PC-3 (cell line): Measurements from ENCODE around the gene PRPH. TPM values are rescaled to one million over a fixed set of nuclear protein-coding genes. Genes with fewer than 3 reads are reported as not detected.
A peak's percentile ranks its signal among the peaks of the same experiment; 100 is the strongest.

Experiments
- ATAC-seq: fragments of 200-7000 bp; cut with Tn5 transposase; 2 replicates; pipeline ENCODE4 v1.9.1; 2020; ENCODE audit warnings: mild to moderate bottlenecking, moderate library complexity
- BruUV-seq: library from RNA; stranded (reverse); fragments of 400-500 nt; replicated peaks from 2 replicates; lab custom pipeline; 2021; lab: Mats Ljungman, UMichigan
- CTCF ChIA-PET: fragments of 300-600 bp; sonication (Branson Sonifier 250); formaldehyde crosslinking; loops from one replicate; lab custom pipeline; 2022; ENCODE audit warnings: antibody characterized with exemption; lab: Charles Lee
- POLR2A ChIA-PET: fragments of 300-600 bp; sonication (Branson Sonifier 250); formaldehyde crosslinking; loops from one replicate; lab custom pipeline; 2022; ENCODE audit warnings: antibody characterized with exemption; ENCODE audit not compliant: unreplicated experiment; lab: Charles Lee
- DNase-seq: peaks from one replicate; pipeline ENCODE4 v3.0.0-alpha.2; 2015
- H2AFZ ChIP-seq: fragments of 300-600 bp; sonication (generic); 2 replicates; pipeline ENCODE4 v1.6.0; 2016; ENCODE audit warnings: antibody characterized with exemption, low read length
- H3F3A ChIP-seq: fragments of 300-600 bp; sonication (generic); one replicate; pipeline ENCODE4 v1.6.0; 2017; ENCODE audit warnings: antibody characterized with exemption, low read length, control low read depth, mild to moderate bottlenecking; ENCODE audit not compliant: unreplicated experiment
- H3K27ac ChIP-seq: fragments of 300-600 bp; sonication (generic); 2 replicates; pipeline ENCODE4 v1.5.1; 2016; ENCODE audit warnings: mild to moderate bottlenecking, low read length
- H3K27me3 ChIP-seq: fragments of 300-600 bp; sonication (generic); 2 replicates; pipeline ENCODE4 v1.6.1; 2016; ENCODE audit warnings: low read length, mixed read lengths
- H3K36me3 ChIP-seq: fragments of 300-600 bp; sonication (generic); 2 replicates; pipeline ENCODE4 v1.6.1; 2016; ENCODE audit warnings: low read depth, mixed run types, low read length, mixed read lengths
- H3K4me1 ChIP-seq: fragments of 300-600 bp; sonication (generic); 2 replicates; pipeline ENCODE4 v1.5.1; 2016; ENCODE audit warnings: low read length; ENCODE audit not compliant: insufficient read depth
- H3K4me2 ChIP-seq: fragments of 300-600 bp; sonication (generic); 2 replicates; pipeline ENCODE4 v1.6.0; 2016; ENCODE audit warnings: low read length
- H3K4me3 ChIP-seq: fragments of 300-600 bp; sonication (generic); 2 replicates; pipeline ENCODE4 v1.5.1; 2016; ENCODE audit warnings: mild to moderate bottlenecking, low read length, mixed read lengths
- H3K79me2 ChIP-seq: fragments of 300-600 bp; sonication (generic); 2 replicates; pipeline ENCODE4 v1.6.1; 2017; ENCODE audit warnings: low read length, mixed read lengths
- H3K9ac ChIP-seq: fragments of 300-600 bp; sonication (generic); 2 replicates; pipeline ENCODE4 v1.6.0; 2016; ENCODE audit warnings: mild to moderate bottlenecking, low read length
- H3K9me2 ChIP-seq: fragments of 300-600 bp; sonication (generic); replicated peaks from 2 replicates; pipeline ENCODE4 v1.6.1; 2016; ENCODE audit warnings: mixed run types, low read length, mixed read lengths
- H3K9me3 ChIP-seq: fragments of 300-600 bp; sonication (generic); 2 replicates; pipeline ENCODE4 v1.6.1; 2016; ENCODE audit warnings: low read length, mixed read lengths
- H4K20me1 ChIP-seq: fragments of 300-600 bp; sonication (generic); 2 replicates; pipeline ENCODE4 v1.6.1; 2016; ENCODE audit warnings: low read length, mixed read lengths
- EZH2 ChIP-seq: fragments of 300-600 bp; sonication (generic); IDR thresholded peaks from one replicate; pipeline ENCODE4 v1.6.1; 2017; ENCODE audit warnings: antibody characterized with exemption, mild to moderate bottlenecking, low read length; ENCODE audit not compliant: unreplicated experiment
- EZH2phosphoT487 ChIP-seq: fragments of 300-600 bp; sonication (generic); IDR thresholded peaks from 2 replicates; pipeline ENCODE4 v1.6.1; 2018; ENCODE audit warnings: mild to moderate bottlenecking, antibody characterized with exemption, low read length, borderline replicate concordance
- intact Hi-C: fragments of 100-400 bp; cut with micrococcal nuclease; formaldehyde crosslinking; loops from 2 replicates; pipeline ENCODE4 v1.9.0; 2023
- total RNA-seq: library from RNA; depleted of rRNA; stranded (reverse); fragments of >200 nt; gene quantifications from 2 replicates; pipeline ENCODE4 v1.2.3, GENCODE V29; 2014
- TF ChIP-seq, protein P1 (sequence below): fragments of 300-600 bp; sonication (generic); conservative IDR thresholded peaks from 2 replicates; pipeline ENCODE4 v1.5.1; 2017; ENCODE audit warnings: antibody characterized with exemption, low read depth, mild to moderate bottlenecking, low read length

Gene PRPH
- total RNA-seq, 1 experiment from 2014 or later = 0.15 TPM

DNA sequence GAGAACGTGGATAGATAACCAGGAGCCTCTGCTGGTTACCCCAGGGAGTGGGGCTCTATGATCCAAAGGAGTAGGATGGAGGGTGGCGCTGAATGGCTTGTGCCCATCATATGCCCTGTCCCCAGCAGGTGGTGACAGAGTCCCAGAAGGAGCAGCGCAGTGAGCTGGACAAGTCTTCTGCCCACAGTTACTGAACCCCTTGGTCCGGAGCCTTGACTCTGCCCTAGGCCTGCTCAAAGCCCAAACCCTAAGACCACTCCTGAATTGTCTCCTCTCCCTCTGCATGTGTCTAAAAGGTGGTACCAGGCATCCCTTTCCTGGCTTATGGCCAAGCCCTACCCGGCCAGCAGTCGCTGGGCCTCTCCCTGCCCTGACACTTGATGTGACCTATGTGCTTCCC is 3.2 kb downstream of the PRPH start:
- Histone ChIP-seq H3K9me3 (no peaks in the 10 kb centered on the region), H3K9ac (no peak overlapping the region), H2AFZ (no peak overlapping the region; the same call in 1 of the 2 replicates), H3K36me3 (no peaks in the 10 kb centered on the region), H3K9me2 (no peaks in the 10 kb centered on the region), H3F3A (no peaks in the 10 kb centered on the region), H3K79me2 (no peaks in the 10 kb centered on the region), H3K27me3 (no peaks in the 10 kb centered on the region), H3K4me3 (no peak overlapping the region), H3K27ac (no peak overlapping the region), H3K4me1 (peaks cover 12% of the 10 kb centered on the region), H3K4me2 (peak overlapping the region; percentile 96; the same call in 1 of the 2 replicates), H4K20me1 (no peaks in the 10 kb centered on the region)
- POLR2A ChIA-PET = interaction anchor here (0.6 kb wide), 1 partner anchor 27 kb away, joined by 3 read pairs; no protein-coding TSS in a partner anchor
- TF ChIP-seq EZH2phosphoT487 = no peak
- TF ChIP-seq, protein P1, sequence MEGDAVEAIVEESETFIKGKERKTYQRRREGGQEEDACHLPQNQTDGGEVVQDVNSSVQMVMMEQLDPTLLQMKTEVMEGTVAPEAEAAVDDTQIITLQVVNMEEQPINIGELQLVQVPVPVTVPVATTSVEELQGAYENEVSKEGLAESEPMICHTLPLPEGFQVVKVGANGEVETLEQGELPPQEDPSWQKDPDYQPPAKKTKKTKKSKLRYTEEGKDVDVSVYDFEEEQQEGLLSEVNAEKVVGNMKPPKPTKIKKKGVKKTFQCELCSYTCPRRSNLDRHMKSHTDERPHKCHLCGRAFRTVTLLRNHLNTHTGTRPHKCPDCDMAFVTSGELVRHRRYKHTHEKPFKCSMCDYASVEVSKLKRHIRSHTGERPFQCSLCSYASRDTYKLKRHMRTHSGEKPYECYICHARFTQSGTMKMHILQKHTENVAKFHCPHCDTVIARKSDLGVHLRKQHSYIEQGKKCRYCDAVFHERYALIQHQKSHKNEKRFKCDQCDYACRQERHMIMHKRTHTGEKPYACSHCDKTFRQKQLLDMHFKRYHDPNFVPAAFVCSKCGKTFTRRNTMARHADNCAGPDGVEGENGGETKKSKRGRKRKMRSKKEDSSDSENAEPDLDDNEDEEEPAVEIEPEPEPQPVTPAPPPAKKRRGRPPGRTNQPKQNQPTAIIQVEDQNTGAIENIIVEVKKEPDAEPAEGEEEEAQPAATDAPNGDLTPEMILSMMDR = peak; percentile 58
- intact Hi-C loops = loop anchor here (1.0 kb wide), 1 partner anchor 39 kb away; the partner anchor contains the start of gene C1QL4
- CTCF ChIA-PET = interaction anchor here (0.7 to 2.1 kb wide), 7 partner anchors 25 to 282 kb away, joined by 3 to 14 read pairs (median 5); partner anchors contain the start of gene TROAP
- BruUV-seq = no TSS peak
- ATAC-seq (peak; percentile 57), DNase-seq (peak; percentile 44)

DNA sequence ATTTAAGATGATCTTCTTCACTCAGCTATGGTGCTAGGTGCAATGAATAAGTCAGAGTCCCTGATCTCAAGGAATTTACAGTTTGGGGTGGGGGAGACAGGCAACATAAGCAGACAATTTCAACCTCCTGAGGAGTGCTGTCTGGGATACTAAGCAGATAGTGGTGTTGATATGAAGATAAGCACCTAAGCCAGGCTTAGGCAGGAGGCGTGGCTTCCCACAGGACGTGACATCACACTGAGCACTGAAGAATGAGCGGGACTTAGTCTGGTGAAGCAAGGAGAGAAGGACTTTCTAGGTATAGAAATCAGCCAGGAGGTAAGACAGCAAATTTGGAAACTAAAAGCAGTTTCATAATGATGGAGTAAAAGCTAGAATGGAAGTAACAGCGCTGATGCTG is 6.8 kb downstream of the PRPH start:
- no peak overlapping the region for H3K9ac ChIP-seq
- no peaks in the 10 kb centered on the region for H3K9me2 ChIP-seq
- intact Hi-C loops = no loop called here
- H3K9me3 ChIP-seq = no peaks in the 10 kb centered on the region
- no peak overlapping the region for H3K4me3 ChIP-seq
- no peak overlapping the region for H3K4me2 ChIP-seq
- DNase-seq (no peak), ATAC-seq (no peak)
- BruUV-seq = no TSS peak
- H3K27me3 ChIP-seq = no peaks in the 10 kb centered on the region
- ChIA-PET POLR2A (no interaction called here), CTCF (no interaction called here)
- no peaks in the 10 kb centered on the region for H3F3A ChIP-seq
- H2AFZ ChIP-seq = no peak overlapping the region
- peaks cover 10% of the 10 kb centered on the region for H3K4me1 ChIP-seq
- H3K36me3 ChIP-seq = no peaks in the 10 kb centered on the region
- no peaks in the 10 kb centered on the region for H3K79me2 ChIP-seq
- no peak overlapping the region for H3K27ac ChIP-seq
- no peak for TF ChIP-seq EZH2phosphoT487
- TF ChIP-seq, protein P1 = no peak
- no peak for TF ChIP-seq EZH2
- no peaks in the 10 kb centered on the region for H4K20me1 ChIP-seq

DNA sequence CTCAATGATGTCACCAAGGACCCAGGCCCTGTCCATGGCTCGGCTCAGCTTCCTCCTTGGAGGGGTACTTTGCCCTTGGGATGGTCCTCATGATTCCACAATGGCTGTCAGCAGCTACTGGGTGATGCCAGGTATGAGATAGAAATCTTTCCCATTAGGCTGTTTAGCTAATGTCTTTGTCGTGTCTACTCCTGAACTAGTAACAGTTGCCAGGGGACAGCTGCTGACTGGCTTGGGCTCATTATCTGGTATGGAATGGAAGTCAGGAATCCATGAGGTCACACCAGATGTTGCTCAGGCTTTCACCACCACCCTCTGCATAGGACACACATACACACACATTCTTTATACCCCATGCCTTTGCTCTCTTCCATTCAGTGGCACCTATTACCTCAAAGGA is 9.2 kb downstream of the PRPH start:
- Histone ChIP-seq H3K27me3 (no peaks in the 10 kb centered on the region), H3K9me3 (no peaks in the 10 kb centered on the region), H3K27ac (no peak overlapping the region), H3K9me2 (no peaks in the 10 kb centered on the region), H3F3A (no peaks in the 10 kb centered on the region), H3K4me2 (no peak overlapping the region), H2AFZ (no peak overlapping the region), H3K36me3 (no peaks in the 10 kb centered on the region), H4K20me1 (no peaks in the 10 kb centered on the region), H3K79me2 (no peaks in the 10 kb centered on the region), H3K4me3 (no peak overlapping the region), H3K4me1 (no peaks in the 10 kb centered on the region), H3K9ac (no peak overlapping the region)
- DNase-seq (no peak), ATAC-seq (no peak)
- POLR2A ChIA-PET = no interaction called here
- TF ChIP-seq EZH2 = no peak
- TF ChIP-seq, protein P1 = no peak
- TF ChIP-seq EZH2phosphoT487 = no peak
- CTCF ChIA-PET = no interaction called here
- no TSS peak for BruUV-seq
- intact Hi-C loops = no loop called here
